HepG2 (cell line): Measurements from ENCODE around the gene CTF1. TPM values are rescaled to one million over a fixed set of nuclear protein-coding genes. Genes with fewer than 3 reads are reported as not detected.

ENCODE experiments used
- BCL6 ChIP-seq: IDR thresholded peaks from 2 replicates; pipeline ENCODE4 v1.6.1; 2016; ENCODE audit warnings: missing genetic modification reagents, missing compliant biosample characterization
- DNMT1 ChIP-seq: sonication (generic); formaldehyde crosslinking; IDR thresholded peaks from 2 replicates; pipeline ENCODE4 v1.5.1; 2020; ENCODE audit warnings: mild to moderate bottlenecking, missing genetic modification reagents
- GABPA ChIP-seq, 2 experiments: IDR thresholded peaks; 2 replicates each; pipeline ENCODE4 v1.6.1; 2011 to 2016; ENCODE audit warnings: low read depth in 2 of 2, low read length in 1 of 2, missing biosample characterization in 1 of 2, missing genetic modification characterization in 1 of 2
- HNRNPUL1 ChIP-seq: fragments of 200-400 bp; formaldehyde crosslinking; IDR thresholded peaks from 2 replicates; pipeline ENCODE4 v1.6.1; 2017; ENCODE audit warnings: low read depth, mild to moderate bottlenecking, low read length, moderate library complexity
- IKZF4 ChIP-seq: sonication (generic); formaldehyde crosslinking; IDR thresholded peaks from 2 replicates; pipeline ENCODE4 v1.5.1; 2020; ENCODE audit warnings: borderline replicate concordance, mild to moderate bottlenecking, low read depth, missing genetic modification reagents; ENCODE audit errors: not compliant biosample characterization
- KDM2A ChIP-seq: sonication (generic); formaldehyde crosslinking; IDR thresholded peaks from 2 replicates; pipeline ENCODE4 v1.4.0; 2020; ENCODE audit warnings: low read depth, missing genetic modification reagents, borderline replicate concordance
- MED8 ChIP-seq: sonication (generic); formaldehyde crosslinking; IDR thresholded peaks from 2 replicates; pipeline ENCODE4 v1.8.1; 2023; ENCODE audit warnings: mild to moderate bottlenecking, missing genetic modification reagents; ENCODE audit not compliant: insufficient replicate concordance
- MXD4 ChIP-seq: IDR thresholded peaks from 2 replicates; pipeline ENCODE4 v1.6.1; 2016; ENCODE audit warnings: mild to moderate bottlenecking, missing biosample characterization, missing genetic modification reagents
- NCOA5 ChIP-seq: sonication (generic); formaldehyde crosslinking; IDR thresholded peaks from 2 replicates; pipeline ENCODE4 v1.4.0; 2020; ENCODE audit warnings: missing genetic modification reagents
- ONECUT2 ChIP-seq: sonication (generic); formaldehyde crosslinking; IDR thresholded peaks from 2 replicates; pipeline ENCODE4 v1.4.0; 2020; ENCODE audit warnings: missing genetic modification reagents
- PTBP1 ChIP-seq: fragments of 200-400 bp; formaldehyde crosslinking; IDR thresholded peaks from 2 replicates; pipeline ENCODE4 v1.6.1; 2018; ENCODE audit warnings: low read length, low read depth; ENCODE audit not compliant: poor library complexity, severe bottlenecking
- SMARCC2 ChIP-seq: fragments of 450-650 bp; IDR thresholded peaks from 2 replicates; pipeline ENCODE4 v1.6.1; 2017; ENCODE audit warnings: antibody characterized with exemption, mild to moderate bottlenecking
- SMC3 ChIP-seq: IDR thresholded peaks from 2 replicates; pipeline ENCODE4 v1.6.1; 2011; ENCODE audit warnings: low read length, improper control_type of control experiment
- ZBTB21 ChIP-seq: sonication (generic); formaldehyde crosslinking; IDR thresholded peaks from 2 replicates; pipeline ENCODE4 v1.4.0; 2020; ENCODE audit warnings: missing genetic modification reagents
- ZC3H13 ChIP-seq: sonication (generic); formaldehyde crosslinking; IDR thresholded peaks from 2 replicates; pipeline ENCODE4 v1.8.1; 2023; ENCODE audit warnings: mild to moderate bottlenecking, missing genetic modification reagents, moderate library complexity
- ZNF230 ChIP-seq: sonication (generic); formaldehyde crosslinking; IDR thresholded peaks from 2 replicates; pipeline ENCODE4 v1.4.0; 2020; ENCODE audit warnings: mild to moderate bottlenecking, missing genetic modification reagents
- ZNF329 ChIP-seq: sonication (generic); formaldehyde crosslinking; IDR thresholded peaks from 2 replicates; pipeline ENCODE4 v1.9.0; 2021; ENCODE audit warnings: low read depth, mild to moderate bottlenecking, missing genetic modification reagents
- ZNF501 ChIP-seq: sonication (generic); formaldehyde crosslinking; IDR thresholded peaks from 2 replicates; pipeline ENCODE4 v1.5.1; 2020; ENCODE audit warnings: mild to moderate bottlenecking, moderate library complexity, missing genetic modification reagents
- ZNF567 ChIP-seq: sonication (generic); formaldehyde crosslinking; IDR thresholded peaks from 2 replicates; pipeline ENCODE4 v1.8.1; 2023; ENCODE audit warnings: mild to moderate bottlenecking, missing genetic modification reagents, borderline replicate concordance
- ZNF569 ChIP-seq: sonication (generic); formaldehyde crosslinking; IDR thresholded peaks from 2 replicates; pipeline ENCODE4 v1.5.0; 2020; ENCODE audit warnings: mild to moderate bottlenecking, missing genetic modification reagents, moderate library complexity, borderline replicate concordance
- ZNF7 ChIP-seq: IDR thresholded peaks from 2 replicates; pipeline ENCODE4 v1.6.1; 2016; ENCODE audit warnings: missing biosample characterization, missing genetic modification reagents
- ZNF761 ChIP-seq: sonication (generic); formaldehyde crosslinking; conservative IDR thresholded peaks from 2 replicates; pipeline ENCODE4 v1.4.0; 2020; ENCODE audit warnings: mild to moderate bottlenecking, missing genetic modification reagents
- polyA plus RNA-seq, 8 experiments: library from polyadenylated mRNA; depleted of rRNA in 3 of 8; stranded (reverse) in 7 of 8; unstranded in 1 of 8; fragments of >200 nt; fragmentation: Illumina TruSeq in 4 of 8; extraction: Trizol in 4 of 8; gene quantifications; 2 replicates each; pipeline versions ENCODE4 v1.2.1 to v1.2.3, GENCODE V29; 2011 to 2016; ENCODE audit warnings: low read depth in 4 of 8, missing spikeins in 1 of 8, mixed read lengths in 1 of 8; ENCODE audit not compliant: insufficient read depth in 1 of 8
- total RNA-seq, 5 experiments: library from RNA; depleted of rRNA; stranded (reverse); fragments of >200 nt; fragmentation: Illumina TruSeq; extraction: Trizol; gene quantifications; 2 replicates each; pipeline ENCODE4 v1.2.3, GENCODE V29; 2016; ENCODE audit warnings: low read depth in 1 of 5
- TF ChIP-seq, protein P1 (sequence below): sonication (generic); formaldehyde crosslinking; IDR thresholded peaks from 2 replicates; pipeline ENCODE4 v1.5.1; 2020; ENCODE audit warnings: mild to moderate bottlenecking, missing genetic modification reagents, moderate library complexity
- TF ChIP-seq, protein P2 (sequence below): sonication (generic); formaldehyde crosslinking; IDR thresholded peaks from 2 replicates; pipeline ENCODE4 v1.4.0; 2020; ENCODE audit warnings: missing genetic modification reagents
- TF ChIP-seq, protein P3 (sequence below): sonication (generic); formaldehyde crosslinking; IDR thresholded peaks from 2 replicates; pipeline ENCODE4 v1.5.0; 2020; ENCODE audit warnings: missing genetic modification reagents

Gene CTF1
- total and polyA plus RNA-seq, 2 of the 13 experiments (the other 11 are each of a cell fraction or from before 2014, with no cell fraction given) = 0.13 to 1.8 TPM

DNA sequence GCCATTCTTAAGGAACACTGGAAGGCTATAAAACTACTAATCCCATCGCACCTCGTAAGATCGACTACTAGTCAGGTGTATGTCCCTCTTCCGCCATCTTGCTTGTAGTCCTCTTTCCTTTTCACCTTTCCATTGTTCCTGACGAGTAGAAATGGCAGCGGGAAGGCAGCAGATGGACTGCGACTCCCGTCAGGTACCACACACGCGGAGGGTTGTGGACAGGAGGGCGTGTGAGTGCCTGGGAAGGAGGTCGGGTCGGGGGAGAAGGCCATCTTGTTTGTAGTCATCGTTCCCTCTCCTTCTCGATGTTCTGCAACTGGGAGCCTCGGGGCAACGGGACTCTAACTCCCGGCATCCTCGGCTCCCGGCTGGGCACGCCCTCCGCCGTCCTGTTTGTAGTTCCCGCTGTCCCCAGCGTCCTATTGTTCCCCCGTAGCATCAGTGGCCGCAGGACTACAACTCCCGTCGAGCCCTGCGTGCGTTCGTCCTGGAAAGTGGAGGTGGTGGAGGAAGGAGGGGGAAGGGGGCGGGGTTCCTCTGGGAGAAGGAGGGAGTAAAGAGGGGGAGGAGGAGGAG, 26.6 kb downstream of the CTF1 start (continued):
- TF ChIP-seq ZNF569 (CRISPR knock-in tag) (no peak), KDM2A (CRISPR knock-in tag) (peak; percentile 92), ZNF329 (CRISPR knock-in tag) (no peak), DNMT1 (CRISPR knock-in tag) (no peak), ZC3H13 (CRISPR knock-in tag) (no peak), ZNF501 (CRISPR knock-in tag) (no peak; the same call in 1 of the 2 replicates), ZNF567 (no peak), ZNF761 (CRISPR knock-in tag) (0 out of 2 replicates have a peak, but pooled peaks have one; percentile 14), NCOA5 (no peak), ONECUT2 (CRISPR knock-in tag) (no peak), MXD4 (CRISPR knock-in tag) (no peak), ZBTB21 (CRISPR knock-in tag) (no peak), GABPA (IDR thresholded peaks at IDR 0.05; ENCODE audit: low read depth, low read length) (peak; percentile 68), GABPA (CRISPR knock-in tag; IDR thresholded peaks at IDR 0.05; ENCODE audit: low read depth) (peak; percentile 89), ZNF230 (CRISPR knock-in tag) (peak; percentile 52; the same call in 1 of the 2 replicates), BCL6 (CRISPR knock-in tag) (peak; percentile 68; the same call in 1 of the 2 replicates), SMC3 (no peak), PTBP1 (no peak), MED8 (no peak), IKZF4 (no peak), SMARCC2 (no peak), HNRNPUL1 (no peak), ZNF7 (CRISPR knock-in tag) (no peak)
- TF ChIP-seq, protein P1, sequence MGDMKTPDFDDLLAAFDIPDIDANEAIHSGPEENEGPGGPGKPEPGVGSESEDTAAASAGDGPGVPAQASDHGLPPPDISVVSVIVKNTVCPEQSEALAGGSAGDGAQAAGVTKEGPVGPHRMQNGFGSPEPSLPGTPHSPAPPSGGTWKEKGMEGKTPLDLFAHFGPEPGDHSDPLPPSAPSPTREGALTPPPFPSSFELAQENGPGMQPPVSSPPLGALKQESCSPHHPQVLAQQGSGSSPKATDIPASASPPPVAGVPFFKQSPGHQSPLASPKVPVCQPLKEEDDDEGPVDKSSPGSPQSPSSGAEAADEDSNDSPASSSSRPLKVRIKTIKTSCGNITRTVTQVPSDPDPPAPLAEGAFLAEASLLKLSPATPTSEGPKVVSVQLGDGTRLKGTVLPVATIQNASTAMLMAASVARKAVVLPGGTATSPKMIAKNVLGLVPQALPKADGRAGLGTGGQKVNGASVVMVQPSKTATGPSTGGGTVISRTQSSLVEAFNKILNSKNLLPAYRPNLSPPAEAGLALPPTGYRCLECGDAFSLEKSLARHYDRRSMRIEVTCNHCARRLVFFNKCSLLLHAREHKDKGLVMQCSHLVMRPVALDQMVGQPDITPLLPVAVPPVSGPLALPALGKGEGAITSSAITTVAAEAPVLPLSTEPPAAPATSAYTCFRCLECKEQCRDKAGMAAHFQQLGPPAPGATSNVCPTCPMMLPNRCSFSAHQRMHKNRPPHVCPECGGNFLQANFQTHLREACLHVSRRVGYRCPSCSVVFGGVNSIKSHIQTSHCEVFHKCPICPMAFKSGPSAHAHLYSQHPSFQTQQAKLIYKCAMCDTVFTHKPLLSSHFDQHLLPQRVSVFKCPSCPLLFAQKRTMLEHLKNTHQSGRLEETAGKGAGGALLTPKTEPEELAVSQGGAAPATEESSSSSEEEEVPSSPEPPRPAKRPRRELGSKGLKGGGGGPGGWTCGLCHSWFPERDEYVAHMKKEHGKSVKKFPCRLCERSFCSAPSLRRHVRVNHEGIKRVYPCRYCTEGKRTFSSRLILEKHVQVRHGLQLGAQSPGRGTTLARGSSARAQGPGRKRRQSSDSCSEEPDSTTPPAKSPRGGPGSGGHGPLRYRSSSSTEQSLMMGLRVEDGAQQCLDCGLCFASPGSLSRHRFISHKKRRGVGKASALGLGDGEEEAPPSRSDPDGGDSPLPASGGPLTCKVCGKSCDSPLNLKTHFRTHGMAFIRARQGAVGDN = peak; percentile 39; the same call in 1 of the 2 replicates
- TF ChIP-seq, protein P2, sequence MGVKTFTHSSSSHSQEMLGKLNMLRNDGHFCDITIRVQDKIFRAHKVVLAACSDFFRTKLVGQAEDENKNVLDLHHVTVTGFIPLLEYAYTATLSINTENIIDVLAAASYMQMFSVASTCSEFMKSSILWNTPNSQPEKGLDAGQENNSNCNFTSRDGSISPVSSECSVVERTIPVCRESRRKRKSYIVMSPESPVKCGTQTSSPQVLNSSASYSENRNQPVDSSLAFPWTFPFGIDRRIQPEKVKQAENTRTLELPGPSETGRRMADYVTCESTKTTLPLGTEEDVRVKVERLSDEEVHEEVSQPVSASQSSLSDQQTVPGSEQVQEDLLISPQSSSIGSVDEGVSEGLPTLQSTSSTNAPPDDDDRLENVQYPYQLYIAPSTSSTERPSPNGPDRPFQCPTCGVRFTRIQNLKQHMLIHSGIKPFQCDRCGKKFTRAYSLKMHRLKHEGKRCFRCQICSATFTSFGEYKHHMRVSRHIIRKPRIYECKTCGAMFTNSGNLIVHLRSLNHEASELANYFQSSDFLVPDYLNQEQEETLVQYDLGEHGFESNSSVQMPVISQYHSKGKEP (CRISPR knock-in tag) = peak; percentile 72; the same call in 1 of the 2 replicates
- TF ChIP-seq, protein P3, sequence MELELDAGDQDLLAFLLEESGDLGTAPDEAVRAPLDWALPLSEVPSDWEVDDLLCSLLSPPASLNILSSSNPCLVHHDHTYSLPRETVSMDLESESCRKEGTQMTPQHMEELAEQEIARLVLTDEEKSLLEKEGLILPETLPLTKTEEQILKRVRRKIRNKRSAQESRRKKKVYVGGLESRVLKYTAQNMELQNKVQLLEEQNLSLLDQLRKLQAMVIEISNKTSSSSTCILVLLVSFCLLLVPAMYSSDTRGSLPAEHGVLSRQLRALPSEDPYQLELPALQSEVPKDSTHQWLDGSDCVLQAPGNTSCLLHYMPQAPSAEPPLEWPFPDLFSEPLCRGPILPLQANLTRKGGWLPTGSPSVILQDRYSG (CRISPR knock-in tag) = no peak
